Activated CD8-positive, alpha-beta memory T cell treated with anti-CD3 and anti-CD28 coated beads for 36 hours (primary cell): Measurements from ENCODE around the gene PEAK3. TPM values are rescaled to one million over a fixed set of nuclear protein-coding genes. Genes with fewer than 3 reads are reported as not detected.

Experiments
- CTCF ChIA-PET: fragments of 350-600 bp; sonication (Branson Sonifier 250); formaldehyde crosslinking; loops from one replicate; lab custom pipeline; 2021; ENCODE audit warnings: antibody characterized with exemption; lab: Charles Lee
- POLR2A ChIA-PET: fragments of 350-600 bp; sonication (Branson Sonifier 250); formaldehyde crosslinking; loops from one replicate; lab custom pipeline; 2021; ENCODE audit warnings: antibody characterized with exemption; lab: Charles Lee
- total RNA-seq, 2 experiments: library from RNA; stranded (reverse); gene quantifications; one replicate each; pipeline ENCODE4 v1.2.3, GENCODE V29; 2021

Gene PEAK3
- total RNA-seq, 2 experiments from 2014 or later = 0.06 TPM; not detected in 1

DNA sequence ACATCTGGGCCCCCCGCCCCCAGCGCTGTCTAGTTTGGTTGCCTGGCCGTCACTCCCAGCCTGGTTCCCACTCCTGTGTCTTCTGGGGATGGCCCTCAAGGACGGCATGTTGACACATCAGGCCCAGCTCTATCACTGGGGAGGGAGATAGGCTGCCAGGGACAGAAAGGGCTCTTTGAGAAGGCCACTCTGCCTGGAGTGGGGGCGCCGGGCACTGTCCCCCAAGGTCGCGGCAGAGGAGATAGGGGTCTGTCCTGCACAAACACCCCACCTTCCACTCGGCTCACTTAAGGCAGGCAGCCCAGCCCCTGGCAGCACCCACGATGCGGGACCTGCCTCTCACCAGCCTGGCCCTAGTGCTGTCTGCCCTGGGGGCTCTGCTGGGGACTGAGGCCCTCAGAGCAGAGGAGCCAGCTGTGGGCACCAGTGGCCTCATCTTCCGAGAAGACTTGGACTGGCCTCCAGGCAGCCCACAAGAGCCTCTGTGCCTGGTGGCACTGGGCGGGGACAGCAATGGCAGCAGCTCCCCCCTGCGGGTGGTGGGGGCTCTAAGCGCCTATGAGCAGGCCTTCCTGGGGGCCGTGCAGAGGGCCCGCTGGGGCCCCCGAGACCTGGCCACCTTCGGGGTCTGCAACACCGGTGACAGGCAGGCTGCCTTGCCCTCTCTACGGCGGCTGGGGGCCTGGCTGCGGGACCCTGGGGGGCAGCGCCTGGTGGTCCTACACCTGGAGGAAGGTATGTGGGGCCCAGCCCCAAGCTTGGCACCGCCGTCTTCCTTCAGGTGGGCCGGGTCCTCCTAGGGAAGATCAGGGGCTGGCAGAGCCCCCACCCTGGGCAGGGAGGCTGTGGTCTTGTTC, 32.7 kb downstream of the PEAK3 start, which contains the start of gene AMH:
TSS of gene AMH (plus strand) at position 314 of the 857 bp plus-strand sequence. CDS start at position 324, 10 bp downstream.
- POLR2A ChIA-PET = interaction anchor here (0.7 to 1.5 kb wide), 5 partner anchors 9 to 23 kb away, joined by 3 to 8 read pairs (median 3); partner anchors contain the start of gene PLEKHJ1
- CTCF ChIA-PET = interaction anchor here (6.1 kb wide), 1 partner anchor 10 kb away, joined by 40 read pairs; no protein-coding TSS in a partner anchor

DNA sequence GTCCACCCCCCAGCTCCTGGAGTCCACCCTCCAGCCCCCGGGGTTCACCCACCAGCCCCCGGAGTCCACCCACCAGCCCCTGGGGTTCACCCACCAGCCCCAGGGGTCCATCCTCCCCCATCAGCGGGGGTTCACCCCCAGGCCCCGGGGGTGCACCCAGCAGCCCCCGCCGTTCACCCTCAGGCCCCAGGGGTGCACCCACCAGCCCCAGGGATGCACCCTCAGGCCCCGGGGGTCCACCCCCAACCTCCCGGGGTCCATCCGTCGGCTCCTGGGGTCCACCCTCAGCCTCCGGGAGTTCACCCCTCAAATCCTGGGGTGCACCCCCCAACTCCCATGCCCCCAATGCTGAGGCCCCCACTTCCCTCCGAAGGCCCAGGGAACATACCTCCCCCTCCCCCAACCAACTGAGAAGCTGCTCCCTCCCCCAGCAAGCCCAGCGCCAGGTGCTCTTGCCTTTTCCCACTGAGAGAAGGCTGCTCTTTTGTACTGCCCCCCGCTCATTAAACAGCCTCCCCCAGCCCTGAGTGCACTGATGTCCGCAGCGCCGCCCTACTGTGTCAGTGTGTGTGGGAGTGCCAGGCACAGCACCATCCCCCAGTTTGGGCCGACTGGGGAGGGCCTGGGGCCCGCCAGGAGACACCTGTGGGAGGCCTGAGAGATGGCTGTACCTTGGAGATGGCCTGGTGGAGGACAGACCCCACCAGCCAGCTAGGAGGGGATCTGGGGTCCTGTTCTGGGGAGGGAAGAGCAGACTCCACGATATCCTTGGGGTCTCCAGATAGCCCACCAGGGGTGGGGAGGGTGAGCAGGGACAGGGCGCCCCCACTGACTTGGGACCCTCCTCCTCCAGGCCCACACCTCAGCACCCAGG, 33.6 kb downstream of the PEAK3 start:
- CTCF ChIA-PET = interaction anchor here (6.1 kb wide), 1 partner anchor 9 kb away, joined by 40 read pairs; no protein-coding TSS in a partner anchor
- POLR2A ChIA-PET = interaction anchor here (0.7 to 1.4 kb wide), 3 partner anchors 10 to 24 kb away, joined by 3 read pairs; no protein-coding TSS in a partner anchor

DNA sequence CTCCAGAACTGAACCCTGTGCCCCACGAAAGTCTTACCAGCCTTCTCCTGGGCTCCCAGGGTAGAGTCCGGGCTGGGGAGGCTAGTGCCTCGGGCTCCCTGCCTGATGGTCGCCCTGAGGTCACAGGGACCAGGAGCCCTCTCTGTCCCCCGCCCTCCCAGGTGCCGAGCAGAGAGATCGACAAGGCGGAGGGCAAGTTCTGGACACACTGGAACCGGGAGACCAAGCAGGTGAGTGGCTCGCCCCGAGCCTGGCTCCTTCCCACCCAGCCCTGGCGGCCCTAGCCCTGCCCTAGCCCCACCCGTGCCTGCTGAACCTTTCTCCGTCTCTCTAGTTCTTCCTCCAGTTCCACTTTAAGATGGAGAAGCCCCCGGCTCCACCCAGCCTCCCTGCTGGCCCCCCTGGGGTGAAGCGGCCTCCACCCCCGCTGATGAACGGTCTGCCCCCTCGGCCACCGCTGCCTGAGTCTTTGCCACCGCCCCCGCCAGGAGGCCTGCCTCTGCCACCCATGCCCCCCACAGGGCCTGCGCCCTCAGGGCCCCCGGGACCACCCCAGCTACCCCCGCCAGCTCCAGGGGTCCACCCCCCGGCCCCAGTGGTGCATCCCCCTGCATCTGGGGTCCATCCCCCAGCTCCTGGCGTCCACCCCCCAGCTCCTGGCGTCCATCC, 34.4 kb downstream of the PEAK3 start:
- POLR2A ChIA-PET = interaction anchor here (0.7 kb wide), 1 partner anchor 10 kb away, joined by 3 read pairs; no protein-coding TSS in a partner anchor
- CTCF ChIA-PET = no interaction called here

DNA sequence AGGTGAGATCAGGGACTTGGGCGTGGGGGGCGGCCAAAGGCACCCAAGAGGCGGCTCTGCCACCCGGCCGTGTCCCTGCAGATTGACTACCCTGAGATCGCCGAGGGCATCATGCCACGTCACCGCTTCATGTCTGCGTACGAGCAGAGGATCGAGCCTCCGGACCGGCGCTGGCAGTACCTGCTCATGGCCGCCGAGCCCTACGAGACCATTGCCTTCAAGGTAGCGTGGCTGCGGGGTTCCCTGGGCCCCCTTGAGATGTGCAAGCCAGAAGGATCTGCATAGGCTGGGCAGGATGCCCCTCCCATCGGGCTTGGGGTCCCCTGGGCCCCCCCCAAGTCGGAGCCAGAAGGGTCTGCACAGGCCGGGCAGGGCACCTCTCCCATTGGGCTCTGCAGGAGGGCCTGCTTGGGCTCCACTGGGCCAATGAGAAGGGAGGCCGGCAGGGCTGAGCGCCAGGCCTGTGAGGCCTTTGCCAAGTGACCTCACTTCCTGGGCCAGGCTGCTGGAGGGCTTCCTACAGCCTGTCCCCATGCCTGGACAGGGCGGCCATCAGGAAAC, 35.1 kb downstream of the PEAK3 start:
- ChIA-PET CTCF (no interaction called here), POLR2A (no interaction called here)

DNA sequence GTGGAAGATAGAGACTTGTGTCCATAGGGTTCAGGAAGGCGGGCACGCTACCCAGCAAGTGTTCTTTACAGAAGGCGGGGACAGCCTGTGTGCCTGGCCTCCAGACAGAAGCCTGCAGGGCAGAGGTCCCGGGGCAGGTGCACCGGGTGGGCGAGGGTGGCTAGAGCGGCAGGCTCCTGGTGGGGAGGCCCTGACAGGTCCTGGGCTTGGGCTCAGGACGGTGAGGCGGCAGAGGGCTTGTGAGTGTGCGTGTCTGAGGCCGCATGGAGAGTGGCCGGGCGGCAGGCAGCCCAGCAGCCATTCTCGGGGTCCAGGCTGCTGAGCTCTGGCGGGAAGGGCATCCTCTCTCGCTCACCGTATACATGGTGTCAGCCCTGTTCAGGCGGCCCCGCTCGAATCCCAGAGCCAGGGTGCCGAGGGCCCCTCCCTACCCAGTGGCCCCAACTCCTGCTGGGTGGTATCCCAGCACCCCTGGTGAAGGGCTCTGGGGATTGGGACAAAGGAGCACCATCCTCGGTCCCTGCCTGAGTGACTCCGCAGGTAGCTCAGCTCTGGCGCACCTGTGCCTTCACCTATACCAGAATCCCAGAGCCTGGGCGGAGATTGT, 35.9 kb downstream of the PEAK3 start:
- ChIA-PET CTCF (no interaction called here), POLR2A (no interaction called here)

GRCh38 chr19:2245273-2245672, 36.7 kb downstream of the PEAK3 start:
- CTCF ChIA-PET = no interaction called here

GRCh38 chr19:2244486-2244885, 37.5 kb downstream of the PEAK3 start:
- CTCF ChIA-PET = no interaction called here
- POLR2A ChIA-PET = no interaction called here

More at GRCh38 chr19:2245273-2245672, 36.7 kb downstream of the PEAK3 start:
- POLR2A ChIA-PET = no interaction called here

- ChIA-PET POLR2A (no interaction called here), CTCF (interaction anchor here (2.8 kb wide), 1 partner anchor 17 kb away, joined by 10 read pairs; no protein-coding TSS in a partner anchor)
Measured at GRCh38 chr19:2244125-2244411, 37.9 kb downstream of the PEAK3 start.

GRCh38 chr19:2243274-2244124, 38.5 kb downstream of the PEAK3 start:
- ChIA-PET POLR2A (no interaction called here), CTCF (interaction anchor here (2.8 kb wide), 1 partner anchor 17 kb away, joined by 10 read pairs; no protein-coding TSS in a partner anchor)

DNA sequence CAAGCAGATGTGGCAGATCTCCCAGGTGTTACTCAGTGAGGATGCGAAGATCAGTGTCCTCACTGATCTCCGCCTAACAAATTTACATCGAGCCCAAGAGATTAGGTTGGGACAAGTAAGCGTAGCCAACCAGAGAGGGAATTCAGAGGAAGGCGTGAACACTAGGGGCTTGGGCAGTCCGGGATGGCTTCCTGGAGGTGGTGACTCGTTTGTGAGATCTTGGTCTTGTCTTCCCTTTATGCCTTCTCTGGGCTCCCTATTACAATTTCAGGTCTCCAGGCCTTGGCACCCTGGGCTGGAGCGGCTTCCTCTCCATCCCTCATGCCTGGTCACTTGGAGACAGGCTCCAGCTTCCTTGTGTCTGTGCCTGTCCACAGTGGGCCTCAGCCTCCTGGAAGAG, 39.2 kb downstream of the PEAK3 start:
- POLR2A ChIA-PET = no interaction called here
- CTCF ChIA-PET = interaction anchor here (2.8 kb wide), 1 partner anchor 18 kb away, joined by 10 read pairs; no protein-coding TSS in a partner anchor

GRCh38 chr19:2242092-2242537, 39.9 kb downstream of the PEAK3 start:
- CTCF ChIA-PET = interaction anchor here (2.8 kb wide), 1 partner anchor 19 kb away, joined by 10 read pairs; no protein-coding TSS in a partner anchor
- POLR2A ChIA-PET = no interaction called here

DNA sequence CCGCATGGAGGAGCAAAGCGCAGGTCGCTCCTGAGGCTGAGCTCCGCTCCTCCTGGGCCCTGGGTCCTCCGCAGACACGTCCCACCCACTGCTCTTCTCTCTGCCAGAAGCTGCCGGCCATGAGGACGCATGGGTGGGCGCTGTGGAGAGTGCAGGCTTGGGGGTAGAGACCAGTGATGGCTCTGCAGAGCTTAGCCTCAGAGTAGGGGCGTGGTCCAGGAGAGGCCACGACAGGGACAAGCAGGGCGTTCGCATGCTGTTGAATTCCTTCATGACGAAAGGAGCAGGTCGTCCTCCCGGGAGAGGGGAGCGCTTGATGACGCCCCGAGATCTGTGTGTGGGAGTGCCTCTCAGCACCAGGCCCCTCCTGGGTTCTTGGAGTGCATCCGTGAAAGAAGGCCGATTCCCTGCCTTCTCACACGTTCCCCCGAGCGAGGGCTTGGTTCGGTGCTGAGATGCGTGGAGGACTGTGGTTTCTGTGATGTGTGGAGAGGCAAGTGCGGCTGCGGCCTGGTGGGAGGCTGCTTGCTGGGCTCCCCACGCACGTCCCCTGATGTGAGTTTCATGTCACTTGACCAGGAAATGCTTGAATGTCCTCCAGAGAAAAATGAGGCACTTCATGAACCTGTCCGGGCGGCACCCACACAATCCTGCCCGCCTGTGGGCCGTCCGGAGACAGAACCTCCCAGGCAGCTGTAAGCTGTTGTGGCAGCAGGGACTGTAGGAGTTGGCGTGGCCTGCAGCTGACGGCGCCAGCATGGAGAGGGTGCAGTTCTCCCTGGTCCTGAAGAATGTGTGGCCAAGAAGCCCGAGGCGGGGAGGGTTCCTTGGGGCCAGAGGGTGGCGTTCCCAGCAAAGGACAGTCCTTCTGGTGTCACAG, 40.9 kb downstream of the PEAK3 start:
- ChIA-PET CTCF (interaction anchor here (1.0 to 5.0 kb wide), 5 partner anchors 10 to 33 kb away, joined by 3 to 40 read pairs (median 6); partner anchors contain the start of gene AMH), POLR2A (interaction anchor here (0.5 to 1.8 kb wide), 5 partner anchors 9 to 648 kb away, joined by 3 to 17 read pairs (median 5); partner anchors contain the start of gene MBD3)

- ChIA-PET CTCF (interaction anchor here (0.6 to 5.0 kb wide), 11 partner anchors 12 to 1282 kb away, joined by 3 to 40 read pairs (median 5); partner anchors contain the start of gene AMH), POLR2A (interaction anchor here (0.5 to 2.4 kb wide), 10 partner anchors 9 to 647 kb away, joined by 3 to 17 read pairs (median 6); partner anchors contain the start of genes AMH and MBD3)
Measured at GRCh38 chr19:2239771-2240770, 41.9 kb downstream of the PEAK3 start.

DNA sequence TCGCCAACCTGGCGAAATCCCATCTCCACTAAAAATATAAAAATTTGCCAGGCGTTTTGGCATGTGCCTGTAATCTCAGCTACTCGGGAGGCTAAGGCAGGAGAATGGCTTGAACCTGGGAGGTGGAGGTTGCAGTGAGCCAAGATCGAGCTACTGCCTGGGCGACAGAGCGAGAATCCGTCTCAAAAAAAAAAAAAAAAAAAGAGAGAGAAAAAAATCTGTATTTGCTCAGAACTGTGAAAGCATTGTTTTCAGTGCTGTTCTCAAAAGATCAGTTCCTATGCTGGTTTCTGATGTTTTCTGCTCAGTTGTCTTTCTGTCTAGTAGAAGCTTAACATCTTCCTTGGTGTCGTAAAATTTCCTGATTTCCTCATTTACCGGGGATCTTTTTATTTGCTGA, 42.8 kb downstream of the PEAK3 start:
- CTCF ChIA-PET = interaction anchor here (0.7 to 5.0 kb wide), 10 partner anchors 12 to 393 kb away, joined by 3 to 40 read pairs (median 5); partner anchors contain the start of gene AMH
- POLR2A ChIA-PET = interaction anchor here (0.5 to 2.4 kb wide), 7 partner anchors 10 to 637 kb away, joined by 3 to 12 read pairs (median 4); partner anchors contain the start of gene AMH
